Heart right ventricle (tissue), 16 donors: Measurements from ENCODE around the gene CNIH2. TPM values are rescaled to one million over a fixed set of nuclear protein-coding genes. Genes with fewer than 3 reads are reported as not detected.
"Not testable (repeated sequence)": the region's sequence is repeated elsewhere in the genome, so short reads cannot be mapped to it uniquely, and the experiment has no call there.

Source experiments
- ATAC-seq, 8 donors: fragments of 200-7000 bp; cut with Tn5 transposase; one replicate each; pipeline ENCODE4 v1.9.1; 2020; ENCODE audit warnings: mild to moderate bottlenecking in 8 of 8, moderate library complexity in 8 of 8, moderate number of reproducible peaks in 1 of 8
- DNase-seq, 2 donors: peaks; one replicate each; pipeline ENCODE4 v3.0.0-alpha.2; 2020
- H3K27ac ChIP-seq, 10 donors: fragments of 200-600 bp; sonication (generic) in 2 of 10; one replicate each; pipeline versions ENCODE4 v1.5.0 to v1.8.0; 2020 to 2022; ENCODE audit warnings: mild to moderate bottlenecking in 3 of 10
- H3K27me3 ChIP-seq, 7 donors: fragments of 200-600 bp; one replicate each; pipeline ENCODE4 v1.8.0; 2021 to 2022; ENCODE audit warnings: mild to moderate bottlenecking in 2 of 7
- H3K36me3 ChIP-seq, 9 donors: fragments of 200-600 bp; sonication (generic) in 1 of 9; one replicate each; pipeline versions ENCODE4 v1.5.0 to v1.8.0; 2020 to 2022; ENCODE audit warnings: mild to moderate bottlenecking in 2 of 9
- H3K4me1 ChIP-seq, 9 donors: fragments of 200-600 bp; sonication (generic) in 1 of 9; one replicate each; pipeline versions ENCODE4 v1.5.0 to v1.8.0; 2020 to 2022; ENCODE audit warnings: mild to moderate bottlenecking in 4 of 9
- H3K4me3 ChIP-seq, 10 donors: fragments of 200-600 bp; sonication (generic) in 2 of 10; one replicate each; pipeline versions ENCODE4 v1.5.0 to v1.8.0; 2020 to 2022; ENCODE audit warnings: mild to moderate bottlenecking in 7 of 10, moderate library complexity in 2 of 10
- H3K9me3 ChIP-seq, 11 donors: fragments of 200-600 bp in 10 of 11; sonication (generic) in 2 of 11; one replicate each; pipeline versions ENCODE4 v1.5.0 to v1.8.0; 2013 to 2022; ENCODE audit warnings: mild to moderate bottlenecking in 2 of 11, control low read depth in 1 of 11, moderate library complexity in 1 of 11
- WGBS, 2 donors: extraction: QIAGEN DNeasy Blood & Tissue Kit; methylation state at CpG; one replicate each; pipeline ENCODE4 v1.1.7; 2013; ENCODE audit warnings: inconsistent platforms in 1 of 2; 5-methylcytosine and 5-hydroxymethylcytosine counted together
- intact Hi-C, 10 donors: fragments of 100-400 bp; cut with DNase I; formaldehyde crosslinking; loops; one replicate each; pipeline versions ENCODE4 v1.11.1 to v1.14.2; 2022
- polyA plus RNA-seq, 2 donors: library from polyadenylated mRNA; stranded (reverse); fragments of 200-250 nt; gene quantifications; one replicate each; pipeline ENCODE4 v1.2.3, GENCODE V29; 2013
- total RNA-seq, 10 donors: library from RNA; stranded (reverse); fragmentation: NEBNext Ultra II Directional in 3 of 10; extraction: Animal tissue kit (Norgen Biotek cat#: 25700) in 3 of 10; gene quantifications; one replicate each; pipeline versions ENCODE4 v1.2.1 to v1.2.4, GENCODE V29; 2021 to 2023
- TF ChIP-seq, protein P1 (sequence below), 9 donors: fragments of 200-600 bp; sonication (generic) in 2 of 9; IDR thresholded peaks; one replicate each; pipeline versions ENCODE4 v1.5.0 to v1.8.0; 2021 to 2022; ENCODE audit warnings: antibody characterized with exemption in 9 of 9, mild to moderate bottlenecking in 5 of 9, moderate library complexity in 1 of 9
- donor health status: Arrhythmogenic right ventricular cardiomyopathy.
- donor health status: ischemic (EF 13 %, LVEDD 7.1; RV severe dilation, severe dysfunction).
- donor health status: healthy with polysubstance abuse.
- donor health status: DM: no; HTN: yes; CAD: no.
- donor health status: DM: no; HTN: no; CAD: no.
- donor health status: ischemic (EF 25% LVEDD 6.9; RV normal size, moderate dysfunction).
- donor health status: ischemic (EF 25% LVEDD 5.7; RV mildly dilated, moderate dysfunction).
- donor health status: healthy.
- donor health status: DM: yes; HTN: yes; CAD: no.
- donor health status: Ischemic cardiomyopathy.
- donor health status: ischemic (EF 35%, LVEDD 5.7; RV mildly dilated, moderate dysfunction).
- donor health status: nonischemic (EF 11% LVEDD 7.7; RV severe dilation, severe dysfunction).
- donor health status: DM: yes; HTN: yes; CAD: no.
- donor health status: PGD.
- donor health status: ischemic (EF 29% LVEDD 5.4; RV normal size, mild dysfunction).
- donor health status: nonischemic (EF 23%, LVEDD 6.1; RV moderate dilation, normal function).

Gene CNIH2
- total and polyA plus RNA-seq, 12 donors, result 0.06 to 0.57 (median 0.45) TPM; not detected in 7

- WGBS, 2 donors, result 83 to 87% methylated on average over 14 of the region's 14 CpGs
- Histone ChIP-seq H3K27ac (no peak overlapping the region), H3K9me3 (no peaks in the 10 kb centered on the region), H3K4me3 (no peak overlapping the region), H3K4me1 (peaks cover 2 to 18% (median 6%) of the 10 kb centered on the region in 9 donors), H3K36me3 (peaks cover 0 to 58% (median 43%) of the 10 kb centered on the region in 9 donors), H3K27me3 (peaks cover 0 to 6% (median 0%) of the 10 kb centered on the region in 7 donors)
- ATAC-seq (peak in 2 of 8 donors; percentile 4 to 8), DNase-seq (no peak)
- intact Hi-C loops, result no loop called here
- TF ChIP-seq, protein P1, sequence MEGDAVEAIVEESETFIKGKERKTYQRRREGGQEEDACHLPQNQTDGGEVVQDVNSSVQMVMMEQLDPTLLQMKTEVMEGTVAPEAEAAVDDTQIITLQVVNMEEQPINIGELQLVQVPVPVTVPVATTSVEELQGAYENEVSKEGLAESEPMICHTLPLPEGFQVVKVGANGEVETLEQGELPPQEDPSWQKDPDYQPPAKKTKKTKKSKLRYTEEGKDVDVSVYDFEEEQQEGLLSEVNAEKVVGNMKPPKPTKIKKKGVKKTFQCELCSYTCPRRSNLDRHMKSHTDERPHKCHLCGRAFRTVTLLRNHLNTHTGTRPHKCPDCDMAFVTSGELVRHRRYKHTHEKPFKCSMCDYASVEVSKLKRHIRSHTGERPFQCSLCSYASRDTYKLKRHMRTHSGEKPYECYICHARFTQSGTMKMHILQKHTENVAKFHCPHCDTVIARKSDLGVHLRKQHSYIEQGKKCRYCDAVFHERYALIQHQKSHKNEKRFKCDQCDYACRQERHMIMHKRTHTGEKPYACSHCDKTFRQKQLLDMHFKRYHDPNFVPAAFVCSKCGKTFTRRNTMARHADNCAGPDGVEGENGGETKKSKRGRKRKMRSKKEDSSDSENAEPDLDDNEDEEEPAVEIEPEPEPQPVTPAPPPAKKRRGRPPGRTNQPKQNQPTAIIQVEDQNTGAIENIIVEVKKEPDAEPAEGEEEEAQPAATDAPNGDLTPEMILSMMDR (IDR thresholded peaks at IDR 0.05), result no peak
Observed at GRCh38 chr11:66275984-66276612, 1.9 kb upstream of the CNIH2 start.

- Histone ChIP-seq H3K36me3 (peaks cover 0 to 54% (median 43%) of the 10 kb centered on the region in 9 donors), H3K4me1 (peaks cover 2 to 18% (median 5%) of the 10 kb centered on the region in 9 donors)
- DNase-seq, H3K27me3 ChIP-seq, H3K27ac ChIP-seq, intact Hi-C loops, H3K4me3 ChIP-seq, H3K9me3 ChIP-seq: not testable (repeated sequence)
- ATAC-seq, result peak in 2 of 8 donors; percentile 2 to 7
- 79 to 88% methylated on average over 13 of the region's 13 CpGs for WGBS, 2 donors
Observed at GRCh38 chr11:66276619-66277018, 1.4 kb upstream of the CNIH2 start.

GRCh38 chr11:66277064-66277463, 911 bp upstream of the CNIH2 start:
- H3K4me3 ChIP-seq, DNase-seq, H3K9me3 ChIP-seq, H3K27me3 ChIP-seq, intact Hi-C loops: not testable (repeated sequence)
- Histone ChIP-seq H3K4me1 (peaks cover 2 to 21% (median 9%) of the 10 kb centered on the region in 9 donors), H3K36me3 (peaks cover 0 to 49% (median 39%) of the 10 kb centered on the region in 9 donors), H3K27ac (peak overlapping the region in 1 of 10 donors; percentile 40)
- ATAC-seq, result peak in 1 of 8 donors; percentile 2
- WGBS, 2 donors, result 81% methylated on average over 4 of the region's 4 CpGs

DNA sequence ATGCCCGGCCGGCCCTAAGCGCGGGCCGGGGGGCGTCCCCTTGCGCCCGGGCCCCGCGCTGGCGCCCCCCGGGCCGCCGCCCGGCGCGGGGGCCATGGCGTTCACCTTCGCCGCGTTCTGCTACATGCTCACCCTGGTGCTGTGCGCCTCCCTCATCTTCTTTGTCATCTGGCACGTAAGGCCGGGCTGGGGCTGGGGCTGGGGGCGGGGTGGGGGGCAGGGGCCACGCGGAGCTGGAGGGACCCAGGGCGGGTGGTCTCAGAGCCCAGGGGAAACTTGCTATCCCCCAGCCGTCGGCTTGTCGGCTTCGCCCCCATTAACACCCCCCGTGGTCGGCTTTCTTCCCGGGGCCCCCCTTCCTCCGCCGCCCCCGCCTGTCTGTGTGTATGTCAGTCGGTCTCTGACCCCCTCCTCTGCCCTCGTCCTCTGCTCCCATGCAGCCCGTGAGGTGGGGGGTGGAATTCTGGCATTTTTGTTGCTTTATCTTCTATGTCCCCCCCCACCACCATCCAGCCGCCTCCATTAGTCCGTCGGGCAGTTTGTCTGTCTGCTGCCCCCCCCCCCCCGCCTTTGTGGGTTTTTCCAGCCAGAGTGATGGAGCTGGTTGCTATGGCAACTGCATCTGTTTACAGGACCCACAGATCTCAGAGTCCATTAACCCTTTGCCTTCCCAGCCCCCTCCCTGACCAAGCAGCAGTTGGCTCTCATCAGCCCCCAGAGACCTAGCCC, 552 bp downstream of the CNIH2 start:
- no peak for ATAC-seq
- TF ChIP-seq, protein P1 (IDR thresholded peaks at IDR 0.05), result no peak
- WGBS, 2 donors, result 1 to 3% methylated on average over 24 to 45 of the region's 45 CpGs
- Histone ChIP-seq H3K36me3 (peaks cover 0 to 35% (median 25%) of the 10 kb centered on the region in 9 donors), H3K27me3 (peaks cover 0 to 6% (median 0%) of the 10 kb centered on the region in 7 donors), H3K9me3 (no peaks in the 10 kb centered on the region), H3K4me3 (peak overlapping the region in 2 of 10 donors; percentile 21 to 29), H3K27ac (no peak overlapping the region), H3K4me1 (peaks cover 5 to 32% (median 18%) of the 10 kb centered on the region in 9 donors)
- intact Hi-C loops, result no loop called here
- no peak for DNase-seq

DNA sequence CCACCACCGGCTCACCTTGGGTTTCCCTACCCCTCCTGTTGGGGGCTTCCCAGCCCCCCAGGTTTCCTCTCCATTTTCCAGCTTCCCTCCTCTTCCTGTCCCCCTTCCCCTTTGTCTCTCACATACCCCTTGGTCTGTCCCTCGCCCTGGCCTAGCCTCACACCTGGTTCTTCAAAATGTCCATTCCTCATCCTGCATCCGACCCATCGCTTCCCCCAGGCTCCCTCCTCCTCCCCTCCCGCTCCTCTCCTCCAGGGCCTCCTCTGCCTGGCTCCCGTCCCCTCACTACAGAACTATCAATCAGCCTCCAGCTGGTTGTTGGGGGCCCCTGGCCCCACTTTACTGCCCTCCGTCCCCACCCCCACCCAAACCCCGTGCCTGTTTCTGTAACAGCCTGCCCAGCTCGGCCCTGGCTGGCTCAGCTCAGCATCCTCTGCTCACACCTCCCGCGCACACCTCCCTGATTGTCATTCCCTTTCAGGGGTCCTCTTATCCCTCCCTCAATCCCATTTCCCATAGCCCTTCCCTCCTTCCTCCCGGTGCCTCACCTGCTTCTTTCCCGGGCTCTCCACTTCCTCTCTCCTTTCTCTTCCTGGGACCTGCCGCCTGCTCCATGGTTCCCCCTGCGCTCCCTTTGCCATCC, 1.2 kb downstream of the CNIH2 start:
- H3K27ac ChIP-seq, result no peak overlapping the region
- intact Hi-C loops, result no loop called here
- H3K27me3 ChIP-seq, result peaks cover 0 to 6% (median 0%) of the 10 kb centered on the region in 7 donors
- TF ChIP-seq, protein P1 (IDR thresholded peaks at IDR 0.05), result no peak
- peaks cover 0 to 31% (median 18%) of the 10 kb centered on the region in 9 donors for H3K36me3 ChIP-seq
- 53 to 62% methylated on average over 15 of the region's 15 CpGs for WGBS, 2 donors
- no peak overlapping the region for H3K4me3 ChIP-seq
- no peaks in the 10 kb centered on the region for H3K9me3 ChIP-seq
- no peak for ATAC-seq
- DNase-seq, result no peak
- H3K4me1 ChIP-seq, result peaks cover 5 to 30% (median 18%) of the 10 kb centered on the region in 9 donors
